Hair follicular keratinocyte (primary cell): Measurements from ENCODE around the gene HEATR1. TPM values are rescaled to one million over a fixed set of nuclear protein-coding genes. Genes with fewer than 3 reads are reported as not detected.

Source experiments
- total RNA-seq: library from RNA; depleted of rRNA; stranded (reverse); fragments of >200 nt; gene quantifications from 2 replicates; pipeline ENCODE4 v1.2.3, GENCODE V29; 2015

HEATR1 gene
- 22.2 and 25.3 TPM in 2 replicates for total RNA-seq

GRCh38 chr1:236603991-236604904 is at the start of gene HEATR1:
Gene HEATR1 (minus strand): TSS chr1:236604516. CDS start chr1:236604095, 421 bp downstream.

GRCh38 chr1:236523704-236524141 is 80.6 kb downstream of the HEATR1 start, which contains the start of gene LGALS8:
Gene LGALS8 (plus strand): TSS chr1:236523982. CDS start chr1:236526071, 2,089 bp downstream.

Other genes with a start within 250 kb of the HEATR1 start
- 4.7 and 8.0 TPM in 2 replicates for gene EDARADD, start 210.2 kb downstream of the HEATR1 start, total RNA-seq
- 24.6 and 35.8 TPM in 2 replicates for gene LGALS8, start 80.5 kb downstream of the HEATR1 start, total RNA-seq
- not detected in 2 replicates for gene ACTN2, start 82.0 kb upstream of the HEATR1 start, total RNA-seq
- 7.6 and 11.1 TPM in 2 replicates for gene MTR, start 190.8 kb upstream of the HEATR1 start, total RNA-seq